NCI-H2029 (cell line): ENCODE results near the gene TRIM9.
"Not testable (repeated sequence)": the region's sequence is repeated elsewhere in the genome, so short reads cannot be mapped to it uniquely, and the experiment has no call there.

Source experiments
- DNase-seq: peaks from one replicate; lab custom pipeline; 2025; lab: John Stamatoyannopoulos, UW

The TRIM9 gene

DNA sequence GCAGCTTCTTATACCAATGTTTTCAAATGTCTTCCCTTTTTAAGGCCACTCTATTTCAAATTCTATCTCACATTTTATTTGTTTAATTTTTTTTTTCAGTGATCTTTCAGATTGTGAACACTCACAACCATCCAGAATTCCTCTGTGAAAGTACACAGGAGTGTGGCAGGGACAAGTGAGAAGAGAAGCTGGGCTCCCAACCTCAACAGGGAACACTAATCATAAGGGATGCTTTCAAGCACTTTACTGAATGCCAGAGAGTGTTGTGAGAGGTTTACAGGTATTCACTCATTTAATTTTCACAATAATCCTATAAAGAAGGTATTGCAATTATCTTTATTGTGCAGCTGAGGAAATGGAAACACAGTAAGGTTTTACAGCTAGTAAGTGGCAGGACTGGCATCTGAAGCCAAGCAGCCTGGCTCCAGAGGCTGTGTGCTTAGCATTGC is 90.5 kb downstream of the TRIM9 start:
- DNase-seq, result peak; percentile 36

DNA sequence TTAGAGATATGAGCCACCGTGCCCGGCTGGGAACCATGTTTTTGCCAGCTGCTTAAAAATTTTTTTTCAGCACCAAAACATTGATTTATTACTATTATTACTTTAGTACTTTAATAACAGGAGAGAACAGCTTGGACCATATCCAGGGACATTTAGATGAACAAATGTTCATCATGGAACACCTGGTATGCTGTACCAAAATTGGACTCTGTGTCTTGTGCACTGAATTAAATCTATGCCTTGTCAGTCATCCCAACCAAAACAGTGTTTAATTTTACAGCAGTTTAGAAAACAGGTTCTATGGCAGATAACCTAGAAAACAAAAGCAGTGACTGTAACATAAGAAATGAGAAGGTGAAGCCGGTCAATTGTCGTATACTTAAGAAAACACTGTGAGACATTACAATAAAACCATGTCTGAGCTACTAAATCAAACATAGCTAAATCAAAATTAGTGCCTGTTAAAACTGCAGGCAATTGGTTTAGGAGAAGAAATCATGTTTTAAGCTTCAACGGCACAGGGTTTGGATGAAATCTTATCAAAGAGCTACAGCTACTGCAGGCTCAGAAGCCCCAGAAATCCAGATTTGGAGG is 92.4 kb downstream of the TRIM9 start:
- no peak for DNase-seq

DNA sequence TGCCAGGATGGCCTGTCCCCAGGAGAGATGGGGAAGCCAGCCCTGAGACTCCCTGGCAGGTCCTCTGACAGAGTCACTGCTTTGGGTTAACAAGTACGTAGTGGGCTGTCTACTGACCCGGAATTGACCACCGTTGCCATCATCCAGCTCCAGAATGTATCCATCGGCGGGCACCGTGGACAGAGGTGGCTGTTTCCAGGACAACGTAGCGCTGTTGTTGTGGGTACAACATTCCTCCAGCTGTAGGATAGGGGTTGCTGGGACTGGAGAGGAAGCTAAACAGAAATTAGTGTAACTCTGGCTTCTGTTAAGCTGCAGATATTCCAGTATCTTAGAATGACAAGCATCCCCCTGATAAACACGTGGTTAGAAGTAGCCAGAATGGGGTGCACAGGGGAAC is 94.3 kb downstream of the TRIM9 start:
- DNase-seq, result no peak

DNA sequence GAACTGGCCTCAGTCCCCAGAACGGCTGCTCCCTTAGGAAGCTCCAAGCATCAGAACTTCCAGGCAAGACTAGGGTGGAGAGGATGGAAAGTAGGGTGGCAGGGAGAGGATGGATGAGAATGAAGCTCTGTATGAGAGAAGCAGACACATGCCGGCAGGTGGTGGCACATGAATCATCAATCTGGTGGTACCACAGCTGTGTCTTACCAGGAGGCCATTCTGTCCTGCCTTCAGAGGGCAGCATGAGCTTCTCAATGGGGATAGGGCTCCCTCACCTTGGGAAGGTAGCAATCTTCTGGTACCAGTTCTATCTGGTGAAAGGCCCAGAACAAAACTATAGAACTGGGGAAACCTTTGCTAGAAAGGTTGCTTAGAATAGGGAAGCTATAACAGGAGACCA is 95.2 kb downstream of the TRIM9 start:
- DNase-seq, result no peak

DNA sequence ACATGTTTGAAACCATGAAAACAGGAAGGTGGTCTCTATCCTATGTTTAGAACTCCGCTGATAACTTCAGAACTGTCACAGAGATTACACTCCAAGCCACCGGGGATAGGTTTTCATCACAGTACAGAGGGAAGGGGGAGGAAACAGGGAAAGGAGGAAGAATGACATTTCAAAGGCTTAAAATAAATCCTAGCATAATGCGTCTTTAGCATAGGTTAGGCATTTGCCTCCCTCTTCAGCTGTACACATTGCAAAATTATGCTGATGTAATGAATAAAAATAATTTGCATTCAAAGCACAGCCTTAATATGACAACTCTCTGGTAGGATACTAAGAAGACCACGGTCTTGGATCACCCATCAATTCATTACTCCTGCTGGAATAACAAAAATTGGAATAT is 96.3 kb downstream of the TRIM9 start:
- DNase-seq, result no peak

DNA sequence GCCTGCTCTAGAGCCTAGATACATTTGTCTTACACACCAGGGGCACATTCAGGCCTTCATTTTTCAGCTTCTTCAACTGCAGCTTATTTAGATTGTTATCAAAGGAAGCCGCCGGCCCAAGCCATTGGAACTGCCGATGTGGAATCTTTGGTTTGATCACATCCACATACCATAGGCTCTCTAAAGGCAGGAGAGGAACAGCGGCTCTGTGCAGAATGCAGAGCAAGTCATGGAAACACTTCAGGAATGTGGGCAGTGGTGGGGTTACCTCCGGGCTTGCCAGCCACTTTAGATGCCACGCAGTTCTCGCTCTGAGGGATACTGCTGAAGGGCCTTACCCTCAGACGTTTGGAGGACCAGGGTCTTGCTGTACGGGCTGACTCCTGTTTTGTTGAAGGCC is 97.2 kb downstream of the TRIM9 start:
- DNase-seq, result no peak

DNA sequence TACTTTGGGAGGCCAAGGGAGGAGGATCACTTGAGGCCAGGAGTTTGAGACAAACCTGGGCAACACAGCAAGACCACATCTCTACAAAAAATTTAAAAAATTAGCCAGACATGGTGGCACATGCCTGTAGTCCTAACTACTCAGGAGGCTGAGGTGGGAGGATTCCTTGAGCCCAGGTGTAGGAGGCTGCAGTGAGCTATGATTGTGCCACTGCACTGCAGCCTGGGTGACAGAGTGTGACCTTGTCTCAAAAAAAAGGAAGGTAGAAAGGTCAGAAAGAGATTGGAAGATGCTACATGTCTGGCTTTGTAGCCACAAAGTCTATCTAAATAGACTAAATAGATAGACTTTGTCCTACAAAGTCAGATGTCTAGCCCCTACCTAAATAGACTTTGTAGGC is 100.7 kb downstream of the TRIM9 start:
- DNase-seq, result not testable (repeated sequence)

DNA sequence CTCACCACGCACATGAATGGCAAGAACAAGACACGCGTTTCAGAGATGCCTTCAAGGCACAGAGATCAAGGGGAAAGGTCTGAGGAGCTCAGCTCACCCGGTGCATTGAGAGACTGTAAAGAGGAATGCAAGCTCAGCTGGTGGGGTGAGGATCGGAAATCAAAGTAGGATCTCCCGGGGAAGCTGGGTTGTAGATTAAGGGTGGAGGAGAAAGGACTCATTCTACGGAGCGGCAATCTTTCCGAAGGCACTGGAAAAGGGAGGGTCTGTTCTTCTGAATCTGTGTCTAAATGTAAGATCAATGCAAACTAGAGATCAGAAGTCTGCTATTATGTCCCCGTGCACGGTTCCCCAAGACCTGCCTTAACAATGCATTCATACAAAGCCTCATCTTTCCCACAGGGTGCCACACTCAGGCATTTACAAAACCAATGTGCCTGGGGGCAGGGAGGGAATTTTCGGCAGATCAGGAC is 109.0 kb downstream of the TRIM9 start:
- no peak for DNase-seq

DNA sequence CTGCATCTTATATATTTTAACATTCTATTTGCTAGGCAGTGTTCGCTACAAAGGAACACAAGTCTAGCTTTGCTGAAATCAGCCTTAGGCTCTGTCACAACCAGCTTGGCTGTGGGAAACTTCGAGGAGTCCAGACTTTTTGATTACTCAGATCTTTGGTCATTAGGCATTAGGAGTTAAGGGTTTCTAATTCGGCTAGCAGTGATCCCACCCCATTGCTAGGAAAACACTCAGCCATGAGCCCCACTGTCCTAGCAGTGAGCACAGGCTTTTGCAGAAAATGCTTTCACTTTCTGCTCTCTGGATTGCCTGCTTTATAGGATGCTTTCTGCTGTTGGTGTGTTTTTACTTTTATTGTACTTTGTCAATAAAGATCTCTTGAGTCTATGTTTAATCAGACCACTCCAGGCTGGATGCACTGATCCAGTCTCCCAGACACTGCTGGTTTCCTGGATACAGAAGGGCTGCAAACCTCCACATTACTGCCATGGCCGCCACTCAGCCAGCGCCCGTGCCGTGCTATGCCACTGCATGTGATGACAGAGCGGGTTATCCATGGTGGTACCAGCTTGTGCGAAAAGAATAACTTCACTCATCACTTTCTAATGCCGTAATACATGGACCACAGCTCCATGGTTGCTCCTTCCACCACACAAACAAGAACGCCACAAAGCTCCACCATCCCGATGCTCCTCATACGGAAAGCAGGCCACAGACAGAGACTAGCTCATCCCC is 109.6 kb downstream of the TRIM9 start:
- peak; percentile 16 for DNase-seq

DNA sequence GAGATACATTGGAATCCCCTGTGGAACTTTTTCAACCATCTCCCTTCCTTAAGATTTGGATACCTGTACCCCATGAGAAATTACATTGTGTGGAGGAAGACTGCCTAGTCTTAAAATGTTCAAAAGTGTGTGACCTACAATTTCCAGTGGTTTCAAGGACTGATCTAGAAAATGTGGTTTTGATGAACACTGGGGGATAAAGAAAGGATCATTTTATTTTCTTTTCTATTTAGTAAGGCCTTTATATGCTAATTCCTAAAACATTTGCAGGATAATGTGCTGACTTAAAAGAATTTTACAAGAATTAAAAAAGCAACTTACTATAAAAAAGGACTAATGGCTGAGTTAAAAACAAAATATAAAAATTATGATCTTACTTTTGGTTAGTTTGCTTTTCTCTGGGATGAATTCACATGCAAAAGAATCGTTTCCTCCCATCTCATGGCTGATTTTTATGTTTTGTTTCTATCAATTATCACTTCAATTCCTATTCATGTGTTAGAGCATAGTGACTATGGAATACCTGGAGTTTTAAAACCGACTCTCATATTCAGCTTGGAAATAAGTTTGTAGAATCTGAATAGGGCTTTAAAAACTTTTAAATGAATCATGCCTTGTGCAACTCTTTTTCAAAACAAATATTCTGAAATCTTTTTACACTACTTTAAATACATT is 110.7 kb downstream of the TRIM9 start:
- no peak for DNase-seq

DNA sequence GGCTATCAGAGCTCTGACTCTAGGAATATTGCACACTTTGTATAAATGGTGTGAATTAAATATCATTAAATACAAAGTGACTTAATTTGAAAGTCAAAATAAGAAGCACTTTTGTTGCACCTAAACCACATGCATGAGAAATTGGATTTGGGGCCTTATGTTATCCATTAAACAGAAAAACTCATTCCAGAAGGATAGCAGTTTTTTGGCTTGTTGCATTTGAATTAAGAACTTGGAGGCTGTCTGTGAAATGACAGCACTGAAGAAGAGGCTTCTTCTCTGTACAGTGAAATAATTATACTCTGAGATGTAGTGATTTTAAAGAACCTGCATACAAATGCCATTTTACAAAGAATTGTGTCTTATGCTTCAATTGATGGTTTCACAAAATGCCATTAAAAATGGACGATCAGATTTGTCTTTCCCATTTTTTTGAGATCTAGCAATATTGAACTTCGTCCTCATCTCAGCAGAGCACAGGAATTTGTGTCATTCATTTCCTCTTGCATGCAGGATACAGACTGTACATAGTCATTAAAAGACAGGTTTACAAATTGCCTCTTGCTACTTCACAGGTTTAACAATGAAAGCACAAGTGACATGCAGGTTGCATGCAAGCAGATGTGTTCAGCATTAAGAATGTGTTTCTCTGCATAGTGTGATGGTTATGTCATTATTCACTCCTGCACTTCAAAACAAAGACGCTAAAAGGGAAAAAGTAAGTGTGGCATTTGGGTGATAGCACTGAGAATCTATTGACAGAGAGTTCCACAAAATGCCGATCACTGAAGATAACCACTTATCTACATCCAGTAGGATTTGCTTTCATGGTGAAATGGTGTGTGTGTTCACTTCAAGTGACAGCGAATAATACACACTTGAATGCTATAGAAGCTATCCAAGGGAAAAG is 114.7 kb downstream of the TRIM9 start:
- DNase-seq, result no peak

DNA sequence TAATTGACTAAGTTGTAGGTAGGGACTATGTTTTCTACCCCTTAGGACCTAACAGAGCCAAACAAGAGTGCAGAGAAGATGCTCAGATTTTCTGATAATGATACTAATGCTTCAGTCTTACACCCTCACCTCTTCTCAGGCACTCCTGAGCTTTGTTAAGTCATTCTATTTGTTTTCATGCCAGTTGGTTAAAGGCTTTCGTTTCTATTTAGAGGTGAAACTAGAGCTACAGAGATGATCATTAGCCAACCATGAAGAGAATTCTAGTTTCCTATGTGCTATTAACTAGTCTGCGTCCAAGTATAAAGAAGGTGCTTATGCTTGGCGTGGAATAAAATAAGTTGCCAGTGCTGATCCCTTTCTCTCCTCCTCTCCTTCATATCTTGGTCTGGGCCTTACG is 116.0 kb downstream of the TRIM9 start:
- DNase-seq, result no peak

DNA sequence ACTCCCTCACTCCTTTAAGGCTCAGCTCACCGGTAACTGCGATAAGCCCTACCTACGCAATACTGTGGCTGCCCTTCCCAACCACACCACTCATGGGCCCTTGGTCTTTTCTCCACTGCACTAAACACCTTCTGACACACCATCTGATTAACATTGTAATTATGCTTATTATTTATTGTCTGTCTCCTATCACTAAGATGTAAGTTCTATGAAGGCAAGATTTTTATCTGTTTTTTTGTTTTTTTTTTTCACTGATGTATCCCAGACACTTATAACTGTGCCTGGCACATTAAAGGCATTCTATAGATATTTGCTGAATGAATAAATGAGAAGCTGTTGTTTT is 116.4 kb downstream of the TRIM9 start:
- DNase-seq, result no peak

DNA sequence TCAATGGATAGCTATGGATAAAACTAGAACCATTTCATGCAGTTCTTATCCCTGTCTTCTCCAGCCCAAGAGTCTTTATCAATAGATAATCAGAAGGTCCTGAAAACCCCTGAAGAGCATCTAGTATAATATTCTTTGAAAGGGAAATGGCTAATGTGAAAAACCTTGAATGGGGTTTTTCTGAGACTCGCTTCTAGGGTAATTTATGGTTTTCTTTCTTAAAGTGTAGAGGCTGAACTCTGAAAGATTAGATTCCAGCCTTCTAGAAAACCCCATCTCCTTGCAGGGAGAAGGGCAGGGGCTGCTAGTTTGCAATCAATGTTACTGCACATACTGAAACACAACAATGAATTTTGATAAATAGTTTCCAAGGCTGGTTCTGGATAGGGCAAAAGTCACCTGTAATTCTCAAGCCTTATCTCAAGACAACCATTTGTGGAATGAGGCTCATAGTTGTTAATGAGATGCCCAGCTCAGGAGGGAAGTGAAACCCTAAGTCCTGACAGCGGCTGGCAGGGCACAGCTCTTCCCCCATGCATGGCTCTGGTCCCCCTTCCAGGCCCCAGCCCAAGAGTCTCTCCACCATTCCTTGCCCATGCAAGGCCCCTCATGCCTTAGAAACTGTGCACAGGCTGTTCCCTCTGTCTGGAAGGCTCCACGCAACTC is 116.9 kb downstream of the TRIM9 start:
- no peak for DNase-seq

DNA sequence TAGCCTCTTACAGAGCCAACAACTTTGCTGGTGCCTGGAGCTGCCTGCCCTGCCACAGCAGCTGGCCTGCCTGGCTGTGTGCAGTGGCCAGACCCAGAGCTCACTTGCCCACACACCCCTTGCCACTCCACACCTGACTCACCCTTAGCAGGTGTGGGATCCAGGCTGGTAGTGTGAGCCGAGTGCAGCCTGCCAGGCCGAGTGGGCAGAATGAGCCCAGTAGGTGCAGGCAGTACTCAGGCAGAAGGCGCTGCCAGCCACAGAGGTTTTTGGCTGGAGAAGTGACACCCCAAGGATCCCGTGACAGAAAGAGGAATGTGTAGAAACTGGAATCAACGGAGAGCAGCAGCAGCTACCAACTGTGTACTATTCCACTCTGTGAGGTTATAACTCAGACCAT is 120.8 kb downstream of the TRIM9 start:
- DNase-seq, result no peak

DNA sequence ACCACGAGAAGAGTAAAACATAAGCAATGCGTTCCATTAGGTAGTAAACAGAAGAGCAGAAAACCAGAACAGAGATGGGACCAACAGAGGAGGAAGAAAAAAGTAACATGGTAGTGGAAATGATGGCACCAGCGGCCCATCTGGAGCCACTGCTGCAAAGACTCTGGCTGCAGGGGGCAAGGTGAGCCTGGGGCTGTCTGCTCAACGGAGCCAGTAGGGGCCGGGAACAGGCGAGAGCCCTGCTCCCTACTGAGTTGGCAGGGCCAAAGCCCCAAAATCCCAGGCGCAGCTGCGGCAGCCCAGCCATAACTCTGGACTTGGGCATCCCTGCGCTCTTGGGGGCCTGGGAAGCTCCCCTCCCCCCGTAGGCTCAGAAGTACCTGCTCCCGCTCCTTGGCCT is 122.2 kb downstream of the TRIM9 start:
- DNase-seq, result no peak

DNA sequence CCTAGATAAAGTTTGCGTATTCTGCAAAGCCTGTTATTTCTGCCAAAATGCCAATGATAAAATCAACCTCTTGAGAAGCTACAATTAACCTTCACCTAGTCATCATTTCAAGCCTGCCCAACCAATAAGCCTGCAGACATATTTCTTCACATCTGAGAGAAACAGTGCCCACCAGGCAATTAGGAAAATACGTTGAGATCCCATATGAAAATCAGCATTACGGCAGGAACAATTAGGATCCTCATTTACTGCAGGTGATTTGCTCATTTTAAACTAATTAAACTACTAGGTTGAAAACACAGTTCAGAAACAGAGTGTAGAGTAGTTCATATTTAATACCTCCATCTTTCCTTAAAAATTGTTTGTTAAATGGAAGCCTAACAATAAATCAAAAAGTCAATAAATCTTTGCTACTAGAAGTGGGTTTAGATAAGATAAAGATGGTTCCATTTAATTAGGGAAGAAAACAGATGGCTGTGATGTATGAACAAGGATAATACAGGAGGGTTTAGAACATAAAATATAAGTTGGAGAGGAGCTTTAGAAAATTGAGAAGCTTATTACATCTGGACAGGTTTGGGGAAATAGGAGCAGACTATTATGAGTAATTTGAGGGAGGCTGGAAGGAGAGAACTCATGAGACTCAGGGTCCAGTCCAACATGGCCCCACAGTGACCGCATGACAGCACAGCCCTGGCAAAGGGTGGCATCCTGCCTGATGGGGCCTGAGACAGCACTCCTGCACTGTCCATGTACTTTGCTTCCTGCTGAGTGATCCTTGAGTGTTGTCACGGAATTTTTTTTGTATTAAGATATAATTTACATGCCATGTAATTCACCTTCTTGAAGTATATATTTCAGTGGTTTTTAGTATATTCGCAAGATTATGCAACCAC is 123.8 kb downstream of the TRIM9 start:
- DNase-seq, result no peak

DNA sequence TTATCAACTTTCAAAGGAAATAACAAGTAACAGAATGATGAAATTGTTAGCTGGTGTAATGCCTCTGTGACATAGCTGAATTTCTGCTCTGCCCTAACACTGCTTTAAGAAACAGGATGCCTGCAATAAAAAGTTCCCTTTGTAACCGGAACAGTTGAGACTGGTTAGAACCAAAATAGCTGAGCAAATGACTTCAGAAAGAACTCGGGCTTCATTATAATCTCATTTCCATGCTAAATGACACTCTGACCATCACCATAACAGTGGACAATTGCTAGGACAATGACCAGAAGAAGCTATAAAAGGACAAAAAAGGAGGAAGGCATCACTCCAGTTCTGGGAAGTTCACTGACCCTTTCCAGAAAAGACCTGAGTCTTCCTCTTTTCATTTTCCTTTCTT is 127.1 kb downstream of the TRIM9 start:
- DNase-seq, result no peak

DNA sequence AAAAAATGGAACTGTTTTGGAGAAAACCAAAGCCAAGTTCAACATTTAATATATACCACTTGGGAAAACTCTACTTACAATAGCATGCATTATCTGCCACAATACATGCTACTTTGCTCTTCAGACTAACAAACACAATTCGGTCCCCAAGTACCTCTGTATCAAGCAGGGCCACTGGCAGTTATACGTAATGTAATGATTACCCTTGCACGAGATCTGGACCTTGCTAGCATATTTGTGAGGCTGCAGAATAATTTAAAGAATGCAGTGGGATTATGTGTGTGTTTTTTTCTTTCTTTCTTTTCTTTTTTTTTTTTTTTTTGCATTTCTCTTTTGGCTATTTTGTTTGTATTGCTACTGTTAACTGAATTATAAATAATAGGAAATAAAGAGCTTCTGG is 127.8 kb downstream of the TRIM9 start:
- DNase-seq, result no peak

DNA sequence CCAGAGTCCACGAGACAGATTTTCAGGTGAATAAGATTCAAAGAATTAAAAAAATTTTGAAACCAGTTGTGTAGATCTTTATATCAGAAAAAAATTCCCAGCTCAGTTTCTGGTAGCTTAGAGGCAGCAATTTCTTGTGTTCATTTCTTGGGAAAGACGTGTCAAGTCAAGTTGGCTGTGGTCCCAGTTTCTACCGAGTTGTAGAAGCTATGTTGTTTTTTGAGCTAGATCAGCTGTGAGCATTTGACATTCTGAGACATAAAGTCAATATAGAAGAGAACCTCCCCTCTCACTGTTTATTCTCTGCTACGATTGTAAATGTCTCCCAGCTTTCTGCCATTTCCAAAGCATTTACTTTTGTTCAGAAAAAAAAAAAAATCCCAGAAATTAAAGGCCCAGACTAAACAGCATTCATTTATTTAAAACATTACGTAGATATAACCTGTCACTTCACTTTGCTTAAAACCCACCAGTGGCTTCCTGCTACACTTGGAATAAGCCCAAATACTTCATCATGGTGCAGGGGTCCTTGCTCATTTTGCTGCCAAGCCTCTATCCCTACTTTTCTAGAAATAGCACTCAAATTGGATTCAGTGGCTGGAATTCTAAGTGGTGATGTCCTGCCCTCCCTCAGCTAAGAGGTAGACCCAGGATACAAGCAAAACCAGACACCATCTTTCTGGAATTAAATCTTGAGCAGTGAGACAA is 130.1 kb downstream of the TRIM9 start:
- no peak for DNase-seq
